ENCODE data around the gene KCNK15. TPM values are rescaled to one million over a fixed set of nuclear protein-coding genes. Genes with fewer than 3 reads are reported as not detected.

KCNK15 gene
- total and polyA plus RNA-seq, 9 of the 15 experiments (the other 6 are each of a cell fraction or from before 2014, with no cell fraction given) = 0.03 to 0.30 (median 0.17) TPM; not detected in 5

Other genes with a start within 250 kb of the KCNK15 start
Only the 7 nearest of the 9 such genes appear.
- 4.9 and 7.4 TPM in 2 replicates for gene PKIG, start 163.3 kb upstream of the KCNK15 start, total RNA-seq (2014; rRNA removed)
- gene PKIG, start 163.3 kb upstream of the KCNK15 start, total RNA-seq (2014; rRNA removed; fragmentation: Illumina TruSeq; extraction: Trizol) = 1.6 and 2.9 TPM in 2 replicates
- 5.0 and 6.1 TPM in 2 replicates for gene PKIG, start 163.3 kb upstream of the KCNK15 start, total RNA-seq (2015; rRNA removed; fragmentation: Illumina TruSeq; extraction: Trizol)
- 4.7 and 5.1 TPM in 2 replicates for gene PKIG, start 163.3 kb upstream of the KCNK15 start, total RNA-seq (2021)
- 3.0 and 4.6 TPM in 2 replicates for gene PKIG, start 163.3 kb upstream of the KCNK15 start, polyA plus RNA-seq (2011; rRNA removed)
- 6.2 and 7.0 TPM in 2 replicates for gene PKIG, start 163.3 kb upstream of the KCNK15 start, polyA plus RNA-seq (2014; fragmentation: Illumina TruSeq; extraction: Trizol)
- gene PKIG, start 163.3 kb upstream of the KCNK15 start, polyA plus RNA-seq (2014; fragmentation: Nextera tagmentation; extraction: Ambion mirVana) = under 1 TPM; 0.13 to 0.74 TPM
- gene PKIG, start 163.3 kb upstream of the KCNK15 start, polyA plus RNA-seq (2014; rRNA removed) = 5.7 and 7.6 TPM in 2 replicates
- 4.0 and 8.2 TPM in 2 replicates for gene ADA, start 94.2 kb upstream of the KCNK15 start, total RNA-seq (2014; rRNA removed)
- 3.4 and 4.4 TPM in 2 replicates for gene ADA, start 94.2 kb upstream of the KCNK15 start, total RNA-seq (2014; rRNA removed; fragmentation: Illumina TruSeq; extraction: Trizol)
- 4.6 and 5.3 TPM in 2 replicates for gene ADA, start 94.2 kb upstream of the KCNK15 start, total RNA-seq (2015; rRNA removed; fragmentation: Illumina TruSeq; extraction: Trizol)
- gene ADA, start 94.2 kb upstream of the KCNK15 start, total RNA-seq (2021) = 7.0 and 7.3 TPM in 2 replicates
- 26.1 and 26.8 TPM in 2 replicates for gene ADA, start 94.2 kb upstream of the KCNK15 start, polyA plus RNA-seq (2011; rRNA removed)
- gene ADA, start 94.2 kb upstream of the KCNK15 start, polyA plus RNA-seq (2014; fragmentation: Illumina TruSeq; extraction: Trizol) = 6.8 and 7.2 TPM in 2 replicates
- gene ADA, start 94.2 kb upstream of the KCNK15 start, polyA plus RNA-seq (2014; fragmentation: Nextera tagmentation; extraction: Ambion mirVana) = 1 to 10 TPM; 2.4 to 3.6 TPM
- gene ADA, start 94.2 kb upstream of the KCNK15 start, polyA plus RNA-seq (2014; rRNA removed) = 8.9 and 10.9 TPM in 2 replicates
- gene CCN5, start 30.5 kb upstream of the KCNK15 start, total RNA-seq (2014; rRNA removed) = not detected in 2 replicates
- gene CCN5, start 30.5 kb upstream of the KCNK15 start, total RNA-seq (2014; rRNA removed; fragmentation: Illumina TruSeq; extraction: Trizol) = not detected in 2 replicates
- gene CCN5, start 30.5 kb upstream of the KCNK15 start, total RNA-seq (2015; rRNA removed; fragmentation: Illumina TruSeq; extraction: Trizol) = not detected in 2 replicates
- not detected in 2 replicates for gene CCN5, start 30.5 kb upstream of the KCNK15 start, total RNA-seq (2021)
- not detected in 2 replicates for gene CCN5, start 30.5 kb upstream of the KCNK15 start, polyA plus RNA-seq (2011; rRNA removed)
- not detected in 2 replicates for gene CCN5, start 30.5 kb upstream of the KCNK15 start, polyA plus RNA-seq (2014; fragmentation: Illumina TruSeq; extraction: Trizol)
- gene CCN5, start 30.5 kb upstream of the KCNK15 start, polyA plus RNA-seq (2014; fragmentation: Nextera tagmentation; extraction: Ambion mirVana) = not detected
- gene CCN5, start 30.5 kb upstream of the KCNK15 start, polyA plus RNA-seq (2014; rRNA removed) = not detected in 2 replicates
- not detected in 2 replicates for gene RIMS4, start 64.7 kb downstream of the KCNK15 start, total RNA-seq (2014; rRNA removed)
- not detected in 2 replicates for gene RIMS4, start 64.7 kb downstream of the KCNK15 start, total RNA-seq (2014; rRNA removed; fragmentation: Illumina TruSeq; extraction: Trizol)
- not detected in 2 replicates for gene RIMS4, start 64.7 kb downstream of the KCNK15 start, total RNA-seq (2015; rRNA removed; fragmentation: Illumina TruSeq; extraction: Trizol)
- gene RIMS4, start 64.7 kb downstream of the KCNK15 start, total RNA-seq (2021) = not detected in 2 replicates
- not detected in 2 replicates for gene RIMS4, start 64.7 kb downstream of the KCNK15 start, polyA plus RNA-seq (2011; rRNA removed)
- gene RIMS4, start 64.7 kb downstream of the KCNK15 start, polyA plus RNA-seq (2014; fragmentation: Illumina TruSeq; extraction: Trizol) = not detected in 2 replicates
- gene RIMS4, start 64.7 kb downstream of the KCNK15 start, polyA plus RNA-seq (2014; fragmentation: Nextera tagmentation; extraction: Ambion mirVana) = not detected
- 0.01 and 0.04 TPM in 2 replicates for gene RIMS4, start 64.7 kb downstream of the KCNK15 start, polyA plus RNA-seq (2014; rRNA removed)
- gene YWHAB, start 139.8 kb downstream of the KCNK15 start, total RNA-seq (2014; rRNA removed) = 60.6 and 70.0 TPM in 2 replicates
- gene YWHAB, start 139.8 kb downstream of the KCNK15 start, total RNA-seq (2014; rRNA removed; fragmentation: Illumina TruSeq; extraction: Trizol) = 96.1 and 109 TPM in 2 replicates
- gene YWHAB, start 139.8 kb downstream of the KCNK15 start, total RNA-seq (2015; rRNA removed; fragmentation: Illumina TruSeq; extraction: Trizol) = 83.8 and 90.4 TPM in 2 replicates
- gene YWHAB, start 139.8 kb downstream of the KCNK15 start, total RNA-seq (2021) = 178 and 180 TPM in 2 replicates
- gene YWHAB, start 139.8 kb downstream of the KCNK15 start, polyA plus RNA-seq (2011; rRNA removed) = 67.3 and 93.0 TPM in 2 replicates
- 166 and 185 TPM in 2 replicates for gene YWHAB, start 139.8 kb downstream of the KCNK15 start, polyA plus RNA-seq (2014; fragmentation: Illumina TruSeq; extraction: Trizol)
- gene YWHAB, start 139.8 kb downstream of the KCNK15 start, polyA plus RNA-seq (2014; fragmentation: Nextera tagmentation; extraction: Ambion mirVana) = 100 to 1,000 TPM; 106 to 124 TPM
- gene YWHAB, start 139.8 kb downstream of the KCNK15 start, polyA plus RNA-seq (2014; rRNA removed) = 78.1 and 78.3 TPM in 2 replicates
- 15.8 and 22.2 TPM in 2 replicates for gene PABPC1L, start 164.2 kb downstream of the KCNK15 start, total RNA-seq (2014; rRNA removed)
- gene PABPC1L, start 164.2 kb downstream of the KCNK15 start, total RNA-seq (2014; rRNA removed; fragmentation: Illumina TruSeq; extraction: Trizol) = 12.6 and 13.8 TPM in 2 replicates
- gene PABPC1L, start 164.2 kb downstream of the KCNK15 start, total RNA-seq (2015; rRNA removed; fragmentation: Illumina TruSeq; extraction: Trizol) = 12.2 and 12.9 TPM in 2 replicates
- gene PABPC1L, start 164.2 kb downstream of the KCNK15 start, total RNA-seq (2021) = 38.8 and 48.2 TPM in 2 replicates
- gene PABPC1L, start 164.2 kb downstream of the KCNK15 start, polyA plus RNA-seq (2011; rRNA removed) = 64.2 and 78.4 TPM in 2 replicates
- gene PABPC1L, start 164.2 kb downstream of the KCNK15 start, polyA plus RNA-seq (2014; fragmentation: Illumina TruSeq; extraction: Trizol) = 43.8 and 48.8 TPM in 2 replicates
- 1 to 10 TPM; 6.0 to 7.2 TPM for gene PABPC1L, start 164.2 kb downstream of the KCNK15 start, polyA plus RNA-seq (2014; fragmentation: Nextera tagmentation; extraction: Ambion mirVana)
- 89.7 and 90.3 TPM in 2 replicates for gene PABPC1L, start 164.2 kb downstream of the KCNK15 start, polyA plus RNA-seq (2014; rRNA removed)
- gene TOMM34, start 214.5 kb downstream of the KCNK15 start, total RNA-seq (2014; rRNA removed) = 41.7 and 49.7 TPM in 2 replicates
- 30.9 and 31.7 TPM in 2 replicates for gene TOMM34, start 214.5 kb downstream of the KCNK15 start, total RNA-seq (2014; rRNA removed; fragmentation: Illumina TruSeq; extraction: Trizol)
- 30.3 and 31.4 TPM in 2 replicates for gene TOMM34, start 214.5 kb downstream of the KCNK15 start, total RNA-seq (2015; rRNA removed; fragmentation: Illumina TruSeq; extraction: Trizol)
- 41.3 and 43.4 TPM in 2 replicates for gene TOMM34, start 214.5 kb downstream of the KCNK15 start, total RNA-seq (2021)
- 49.1 and 56.0 TPM in 2 replicates for gene TOMM34, start 214.5 kb downstream of the KCNK15 start, polyA plus RNA-seq (2011; rRNA removed)
- 62.6 and 69.4 TPM in 2 replicates for gene TOMM34, start 214.5 kb downstream of the KCNK15 start, polyA plus RNA-seq (2014; fragmentation: Illumina TruSeq; extraction: Trizol)
- gene TOMM34, start 214.5 kb downstream of the KCNK15 start, polyA plus RNA-seq (2014; fragmentation: Nextera tagmentation; extraction: Ambion mirVana) = 10 to 100 TPM; 18.1 to 32.6 TPM
- gene TOMM34, start 214.5 kb downstream of the KCNK15 start, polyA plus RNA-seq (2014; rRNA removed) = 44.8 and 50.6 TPM in 2 replicates